HFFc6 (cell line): ENCODE measurements around the gene TESK1. TPM values are rescaled to one million over a fixed set of nuclear protein-coding genes. Genes with fewer than 3 reads are reported as not detected.

ENCODE experiments used
- DNase-seq: peaks from one replicate; pipeline ENCODE4 v3.0.0-alpha.2; 2018
- H3K27ac Mint-ChIP-seq: 2 replicates; pipeline ENCODE4 v1.8.0; 2020; ENCODE audit warnings: mild to moderate bottlenecking, mixed read lengths
- H3K27me3 Mint-ChIP-seq: 2 replicates; pipeline ENCODE4 v1.8.0; 2021; ENCODE audit warnings: mild to moderate bottlenecking, moderate library complexity, mixed read lengths; ENCODE audit not compliant: insufficient read depth
- H3K36me3 Mint-ChIP-seq: 2 replicates; pipeline ENCODE4 v1.8.0; 2021; ENCODE audit warnings: low read depth, mixed read lengths
- H3K4me1 Mint-ChIP-seq: 2 replicates; pipeline ENCODE4 v1.8.0; 2020; ENCODE audit warnings: low read depth, mixed read lengths
- H3K4me3 Mint-ChIP-seq: 2 replicates; pipeline ENCODE4 v1.8.0; 2020; ENCODE audit warnings: mild to moderate bottlenecking, moderate library complexity, mixed read lengths
- H3K9me3 Mint-ChIP-seq: 2 replicates; pipeline ENCODE4 v1.8.0; 2020; ENCODE audit warnings: mild to moderate bottlenecking, mixed read lengths
- total RNA-seq, 6 experiments: library from RNA; stranded (reverse); fragmentation: NEBNext Ultra II Directional; extraction: Animal tissue kit (Norgen Biotek cat#: 25700); gene quantifications; 2 replicates in 1 of 6; 3 replicates in 5 of 6; pipeline ENCODE4 v1.2.3, GENCODE V29; 2021
- TF ChIP-seq, protein P1 (sequence below): fragments of 200-600 bp; sonication (generic); IDR thresholded peaks from 2 replicates; pipeline ENCODE4 v1.5.0; 2021; ENCODE audit warnings: antibody characterized with exemption, mild to moderate bottlenecking

TESK1 gene
- total RNA-seq, 6 experiments from 2014 or later: 25.4 to 33.2 (median 28.5) TPM

DNA sequence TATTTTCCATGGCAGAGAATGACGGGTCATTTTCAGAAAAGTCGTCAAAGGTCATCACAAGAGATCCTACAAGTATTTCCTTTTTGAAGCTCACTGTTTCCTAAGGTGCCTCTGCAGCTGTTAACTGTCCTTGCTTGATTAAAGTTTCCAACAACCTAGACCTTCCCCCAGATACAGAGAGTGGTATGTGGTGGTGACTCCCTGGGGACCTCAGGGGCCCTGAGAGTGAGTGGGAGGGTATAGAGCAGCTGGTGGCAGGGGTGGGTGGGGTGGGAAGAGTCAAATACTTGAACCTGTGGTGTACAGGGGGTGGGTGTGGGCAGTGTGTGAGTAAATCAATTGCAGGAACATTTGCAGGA lies 14.7 kb downstream of the TESK1 start:
- no peak for DNase-seq
- H3K36me3 Mint-ChIP-seq: no peaks in the 10 kb centered on the region; the same call in 1 of the 2 replicates
- TF ChIP-seq, protein P1, sequence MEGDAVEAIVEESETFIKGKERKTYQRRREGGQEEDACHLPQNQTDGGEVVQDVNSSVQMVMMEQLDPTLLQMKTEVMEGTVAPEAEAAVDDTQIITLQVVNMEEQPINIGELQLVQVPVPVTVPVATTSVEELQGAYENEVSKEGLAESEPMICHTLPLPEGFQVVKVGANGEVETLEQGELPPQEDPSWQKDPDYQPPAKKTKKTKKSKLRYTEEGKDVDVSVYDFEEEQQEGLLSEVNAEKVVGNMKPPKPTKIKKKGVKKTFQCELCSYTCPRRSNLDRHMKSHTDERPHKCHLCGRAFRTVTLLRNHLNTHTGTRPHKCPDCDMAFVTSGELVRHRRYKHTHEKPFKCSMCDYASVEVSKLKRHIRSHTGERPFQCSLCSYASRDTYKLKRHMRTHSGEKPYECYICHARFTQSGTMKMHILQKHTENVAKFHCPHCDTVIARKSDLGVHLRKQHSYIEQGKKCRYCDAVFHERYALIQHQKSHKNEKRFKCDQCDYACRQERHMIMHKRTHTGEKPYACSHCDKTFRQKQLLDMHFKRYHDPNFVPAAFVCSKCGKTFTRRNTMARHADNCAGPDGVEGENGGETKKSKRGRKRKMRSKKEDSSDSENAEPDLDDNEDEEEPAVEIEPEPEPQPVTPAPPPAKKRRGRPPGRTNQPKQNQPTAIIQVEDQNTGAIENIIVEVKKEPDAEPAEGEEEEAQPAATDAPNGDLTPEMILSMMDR: no peak
- no peaks in the 10 kb centered on the region for H3K4me1 Mint-ChIP-seq
- no peak overlapping the region for H3K4me3 Mint-ChIP-seq
- no peaks in the 10 kb centered on the region for H3K9me3 Mint-ChIP-seq
- no peak overlapping the region for H3K27ac Mint-ChIP-seq
- peaks cover 23% of the 10 kb centered on the region for H3K27me3 Mint-ChIP-seq

DNA sequence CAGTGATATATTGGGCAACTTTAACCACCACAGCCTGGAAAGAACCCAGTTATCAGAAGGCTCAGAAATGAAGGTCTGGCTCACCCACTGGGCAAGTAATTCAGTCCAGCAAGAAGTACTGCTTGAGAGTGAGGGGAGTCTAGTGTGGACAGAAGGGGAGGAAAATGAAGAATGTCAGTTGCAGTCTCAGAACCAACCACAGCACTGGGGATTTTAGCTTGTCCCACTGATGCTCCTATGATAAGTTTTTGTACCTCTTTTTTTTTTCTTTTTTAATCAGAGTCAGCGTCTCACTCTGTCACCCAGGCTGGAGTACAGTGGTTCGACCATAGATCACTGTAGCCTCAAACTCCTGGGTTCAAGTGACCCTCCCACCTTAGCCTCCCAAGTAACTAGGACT lies 22.5 kb downstream of the TESK1 start:
- no peaks in the 10 kb centered on the region for H3K4me1 Mint-ChIP-seq
- H3K27me3 Mint-ChIP-seq: peaks cover 5% of the 10 kb centered on the region; the same call in 1 of the 2 replicates
- H3K27ac Mint-ChIP-seq: no peak overlapping the region
- TF ChIP-seq, protein P1: no peak
- H3K36me3 Mint-ChIP-seq: no peaks in the 10 kb centered on the region
- no peak overlapping the region for H3K4me3 Mint-ChIP-seq
- H3K9me3 Mint-ChIP-seq: no peaks in the 10 kb centered on the region
- DNase-seq: no peak

DNA sequence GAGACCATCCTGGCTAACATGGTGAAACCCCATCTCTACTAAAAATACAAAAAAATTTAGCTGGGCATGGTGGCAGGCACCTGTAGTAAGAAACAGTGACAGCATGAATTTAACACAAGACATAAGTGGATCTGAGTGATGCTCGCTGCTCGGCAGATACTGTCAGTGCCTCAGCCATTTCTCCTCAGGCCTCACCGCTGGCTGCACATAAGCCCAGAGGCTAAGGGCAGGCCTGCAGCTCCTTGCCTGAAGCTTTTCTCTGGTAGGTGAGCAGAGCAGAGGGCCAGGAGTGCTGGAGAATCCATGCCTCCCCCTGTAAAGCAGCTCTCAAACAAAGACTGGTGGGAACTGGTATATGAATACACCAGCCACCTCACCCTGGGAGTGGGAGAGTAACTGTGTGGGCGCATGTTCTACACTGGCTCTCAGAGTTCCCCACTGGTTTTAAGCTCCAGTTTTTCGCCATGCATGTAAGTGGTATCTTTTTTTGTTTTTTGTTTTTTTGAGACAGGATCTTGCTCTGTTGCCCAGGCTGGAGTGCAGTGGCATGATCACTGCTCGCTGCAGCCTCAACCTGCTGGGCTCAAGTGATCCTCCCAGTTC lies 23.4 kb downstream of the TESK1 start:
- H3K4me3 Mint-ChIP-seq: no peak overlapping the region
- H3K9me3 Mint-ChIP-seq: no peaks in the 10 kb centered on the region
- TF ChIP-seq, protein P1: no peak
- H3K27ac Mint-ChIP-seq: no peak overlapping the region
- no peaks in the 10 kb centered on the region for H3K36me3 Mint-ChIP-seq
- no peak for DNase-seq
- peaks cover 5% of the 10 kb centered on the region; the same call in 1 of the 2 replicates for H3K27me3 Mint-ChIP-seq
- H3K4me1 Mint-ChIP-seq: no peaks in the 10 kb centered on the region

DNA sequence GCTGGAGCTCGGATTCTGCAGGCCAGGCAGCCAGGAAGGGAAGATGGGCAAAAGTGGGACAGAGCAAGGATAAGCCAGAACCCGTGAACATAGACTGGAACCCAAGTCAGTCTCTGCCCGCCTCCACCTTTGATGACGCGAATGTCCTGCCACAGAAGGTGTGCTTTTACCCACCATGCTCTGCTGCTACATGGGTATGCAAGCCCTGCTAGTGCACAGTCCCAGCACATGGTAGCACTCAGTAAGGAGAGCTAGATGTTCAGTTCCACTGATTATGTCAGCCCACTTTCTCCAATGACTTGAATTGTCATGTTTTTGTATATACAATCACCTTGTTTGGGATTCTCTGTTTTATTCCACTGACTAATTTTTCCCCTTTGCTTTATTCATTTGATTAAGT lies 24.5 kb downstream of the TESK1 start:
- no peaks in the 10 kb centered on the region for H3K9me3 Mint-ChIP-seq
- peaks cover 5% of the 10 kb centered on the region; the same call in 1 of the 2 replicates for H3K27me3 Mint-ChIP-seq
- H3K4me3 Mint-ChIP-seq: no peak overlapping the region
- TF ChIP-seq, protein P1: no peak
- no peak for DNase-seq
- no peak overlapping the region for H3K27ac Mint-ChIP-seq
- no peaks in the 10 kb centered on the region for H3K36me3 Mint-ChIP-seq
- no peaks in the 10 kb centered on the region for H3K4me1 Mint-ChIP-seq

DNA sequence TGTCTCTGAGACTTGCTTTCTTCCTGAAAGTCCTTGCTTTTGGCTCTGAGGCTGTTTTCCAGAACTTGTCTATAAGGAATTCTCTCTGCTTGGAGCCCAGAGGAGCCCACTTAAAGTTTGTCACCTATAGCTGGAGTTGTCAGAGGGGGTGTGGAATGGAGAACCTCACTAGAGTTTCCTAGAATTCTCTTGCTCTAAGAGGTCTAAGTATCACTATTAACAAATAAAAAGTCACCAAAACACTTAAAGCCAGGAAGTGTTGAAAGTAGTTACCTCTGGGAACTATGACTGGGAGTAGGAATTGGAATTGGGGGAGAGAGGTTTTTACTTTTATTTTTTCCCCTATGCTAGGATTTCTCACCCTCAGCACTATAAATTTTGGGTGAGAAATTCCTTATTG lies 30.7 kb downstream of the TESK1 start:
- H3K36me3 Mint-ChIP-seq: peaks cover 14% of the 10 kb centered on the region
- H3K4me3 Mint-ChIP-seq: no peak overlapping the region
- no peak for DNase-seq
- H3K4me1 Mint-ChIP-seq: peaks cover 33% of the 10 kb centered on the region
- peaks cover 1% of the 10 kb centered on the region; the same call in 1 of the 2 replicates for H3K27me3 Mint-ChIP-seq
- H3K9me3 Mint-ChIP-seq: peaks cover 4% of the 10 kb centered on the region; the same call in 1 of the 2 replicates
- no peak overlapping the region for H3K27ac Mint-ChIP-seq
- TF ChIP-seq, protein P1: no peak
